ENCODE results near the gene PRSS33.

PRSS33 gene

GRCh38 chr16:2770057-2770951 lies 17.1 kb downstream of the PRSS33 start:
- intact Hi-C loops (cut with DNase I), result no loop called here
- no peak for DNase-seq

- DNase-seq, result no peak
- intact Hi-C loops (cut with DNase I), result no loop called here
Measured at GRCh38 chr16:2769675-2770056, 17.7 kb downstream of the PRSS33 start.

- intact Hi-C loops (cut with DNase I), result no loop called here
- DNase-seq, result no peak
Measured at GRCh38 chr16:2769100-2769529, 18.2 kb downstream of the PRSS33 start.

- no peak for DNase-seq
- intact Hi-C loops (cut with DNase I), result no loop called here
Measured at GRCh38 chr16:2768403-2769089, 18.8 kb downstream of the PRSS33 start.

GRCh38 chr16:2767891-2768290 lies 19.5 kb downstream of the PRSS33 start:
- intact Hi-C loops (cut with DNase I), result no loop called here
- DNase-seq, result peak in 33 of 42 donors; percentile 29 to 85 (median 52)

- intact Hi-C loops (cut with DNase I), result no loop called here
- no peak for DNase-seq
Measured at GRCh38 chr16:2767140-2767731, 20.1 kb downstream of the PRSS33 start.

- DNase-seq, result no peak
- intact Hi-C loops (cut with DNase I), result no loop called here
Measured at GRCh38 chr16:2766430-2767139, 20.8 kb downstream of the PRSS33 start.

- DNase-seq, result no peak
- intact Hi-C loops (cut with DNase I), result no loop called here
Measured at GRCh38 chr16:2765462-2766404, 21.6 kb downstream of the PRSS33 start.

GRCh38 chr16:2764718-2765117 lies 22.6 kb downstream of the PRSS33 start:
- DNase-seq, result no peak
- intact Hi-C loops (cut with DNase I), result no loop called here

GRCh38 chr16:2763173-2763572 lies 24.2 kb downstream of the PRSS33 start:
- no peak for DNase-seq

GRCh38 chr16:2762711-2763110 lies 24.6 kb downstream of the PRSS33 start:
- intact Hi-C loops (cut with DNase I), result no loop called here
- no peak for DNase-seq

More at GRCh38 chr16:2763173-2763572, 24.2 kb downstream of the PRSS33 start:
- intact Hi-C loops (cut with DNase I), result no loop called here

- intact Hi-C loops (cut with DNase I), result no loop called here
- DNase-seq, result no peak
Measured at GRCh38 chr16:2761886-2762583, 25.3 kb downstream of the PRSS33 start.

GRCh38 chr16:2761472-2761871 lies 25.9 kb downstream of the PRSS33 start:
- no peak for DNase-seq
- intact Hi-C loops (cut with DNase I), result no loop called here

GRCh38 chr16:2757344-2757743 lies 30.0 kb downstream of the PRSS33 start:
- no peak for DNase-seq
- intact Hi-C loops (cut with DNase I), result no loop called here

GRCh38 chr16:2756288-2757015 lies 30.9 kb downstream of the PRSS33 start:
- no peak for DNase-seq

GRCh38 chr16:2755158-2755557 lies 32.2 kb downstream of the PRSS33 start:
- no peak for DNase-seq
- intact Hi-C loops (cut with DNase I), result no loop called here

More at GRCh38 chr16:2756288-2757015, 30.9 kb downstream of the PRSS33 start:
- intact Hi-C loops (cut with DNase I), result no loop called here

- intact Hi-C loops (cut with DNase I), result no loop called here
- DNase-seq, result no peak
Measured at GRCh38 chr16:2753733-2754020, 33.7 kb downstream of the PRSS33 start.

Data from head of caudate nucleus (tissue), 42 donors.